Left ventricle myocardium inferior (tissue), 1 donor: ENCODE measurements around the gene MCCC2. TPM values are rescaled to one million over a fixed set of nuclear protein-coding genes. Genes with fewer than 3 reads are reported as not detected.
"Not testable (repeated sequence)": the region's sequence is repeated elsewhere in the genome, so short reads cannot be mapped to it uniquely, and the experiment has no call there.

ENCODE experiments used
- DNase-seq: peaks from one replicate; pipeline ENCODE4 v3.0.0-alpha.2; 2020
- H3K27ac ChIP-seq: fragments of 200-600 bp; replicated peaks from 2 replicates; pipeline ENCODE4 v1.8.0; 2021
- H3K27me3 ChIP-seq: fragments of 200-600 bp; 2 replicates; pipeline ENCODE4 v1.8.0; 2021; ENCODE audit warnings: low read depth
- H3K36me3 ChIP-seq: fragments of 200-600 bp; 2 replicates; pipeline ENCODE4 v1.8.0; 2021
- H3K4me1 ChIP-seq: fragments of 200-600 bp; 2 replicates; pipeline ENCODE4 v1.8.0; 2021
- H3K4me3 ChIP-seq: fragments of 200-600 bp; 2 replicates; pipeline ENCODE4 v1.8.0; 2021; ENCODE audit warnings: mild to moderate bottlenecking, moderate library complexity
- H3K9me3 ChIP-seq: fragments of 200-600 bp; replicated peaks from 2 replicates; pipeline ENCODE4 v1.8.0; 2021
- intact Hi-C: fragments of 100-400 bp; cut with micrococcal nuclease; formaldehyde crosslinking; loops from one replicate; pipeline ENCODE4 v1.11.0; 2022
- long read RNA-seq: library from polyadenylated mRNA; unstranded; transcript quantifications from one replicate; pipeline ENCODE4 v2.0.0, GENCODE V29; 2021
- total RNA-seq: library from RNA; stranded (reverse); fragmentation: NEBNext Ultra II Directional; extraction: Animal tissue kit (Norgen Biotek cat#: 25700); gene quantifications from one replicate; pipeline ENCODE4 v1.2.1, GENCODE V29; 2021
- TF ChIP-seq, protein P1 (sequence below): fragments of 200-600 bp; IDR thresholded peaks from 2 replicates; pipeline ENCODE4 v1.8.0; 2021; ENCODE audit warnings: antibody characterized with exemption, mild to moderate bottlenecking, borderline replicate concordance
- donor health status: DM: no; HTN: yes; CAD: no; lungs with severe emphysema.

The MCCC2 gene
- total RNA-seq, result 154 TPM
- long read RNA-seq, transcript MCCC2-201 (17 exons, 3,665 nt), result major isoform, 74 of 181 reads
- long read RNA-seq, transcript MCCC2-205 (11 exons, 1,214 nt), result minor isoform, 18 of 181 reads
- long read RNA-seq, partial matches to known transcripts, result 27 of 181 reads
- long read RNA-seq, other reads (novel, unspliced or antisense), result 62 of 181 reads

DNA sequence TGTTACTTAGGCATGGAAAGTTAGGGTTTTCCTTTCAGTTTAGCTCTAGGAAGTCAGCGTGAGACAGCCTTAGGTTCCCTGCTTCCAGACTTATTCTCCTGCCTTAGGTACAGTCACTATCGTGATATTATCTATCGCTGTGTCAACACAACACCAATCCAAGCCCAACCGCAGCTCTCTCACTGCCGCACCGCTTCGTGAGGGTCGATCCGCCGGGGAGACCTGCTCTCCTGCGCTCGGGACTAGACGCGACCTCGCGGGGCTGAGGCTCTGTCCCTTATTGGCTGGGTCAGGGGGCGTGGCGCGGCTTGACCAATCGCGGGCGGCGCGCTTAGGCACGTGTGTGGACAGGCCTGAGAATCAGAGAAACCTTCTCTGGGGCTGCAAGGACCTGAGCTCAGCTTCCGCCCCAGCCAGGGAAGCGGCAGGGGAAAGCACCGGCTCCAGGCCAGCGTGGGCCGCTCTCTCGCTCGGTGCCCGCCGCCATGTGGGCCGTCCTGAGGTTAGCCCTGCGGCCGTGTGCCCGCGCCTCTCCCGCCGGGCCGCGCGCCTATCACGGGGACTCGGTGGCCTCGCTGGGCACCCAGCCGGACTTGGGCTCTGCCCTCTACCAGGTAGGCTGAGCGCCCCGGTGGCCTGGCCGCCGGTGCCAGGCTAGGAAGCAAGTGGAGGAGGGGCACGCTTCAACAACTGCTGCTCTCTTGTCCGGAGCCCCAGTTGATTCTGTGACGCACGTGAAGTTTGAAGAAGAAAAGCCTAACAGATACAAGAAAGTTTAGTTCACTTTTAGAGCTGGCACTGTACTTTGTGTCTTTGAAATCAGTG lies at the start of gene MCCC2:
Gene MCCC2, plus strand, starts transcription at position 400 of the 825 bp plus-strand sequence. Its CDS starts 86 bp downstream, at position 486.
- TF ChIP-seq, protein P1, sequence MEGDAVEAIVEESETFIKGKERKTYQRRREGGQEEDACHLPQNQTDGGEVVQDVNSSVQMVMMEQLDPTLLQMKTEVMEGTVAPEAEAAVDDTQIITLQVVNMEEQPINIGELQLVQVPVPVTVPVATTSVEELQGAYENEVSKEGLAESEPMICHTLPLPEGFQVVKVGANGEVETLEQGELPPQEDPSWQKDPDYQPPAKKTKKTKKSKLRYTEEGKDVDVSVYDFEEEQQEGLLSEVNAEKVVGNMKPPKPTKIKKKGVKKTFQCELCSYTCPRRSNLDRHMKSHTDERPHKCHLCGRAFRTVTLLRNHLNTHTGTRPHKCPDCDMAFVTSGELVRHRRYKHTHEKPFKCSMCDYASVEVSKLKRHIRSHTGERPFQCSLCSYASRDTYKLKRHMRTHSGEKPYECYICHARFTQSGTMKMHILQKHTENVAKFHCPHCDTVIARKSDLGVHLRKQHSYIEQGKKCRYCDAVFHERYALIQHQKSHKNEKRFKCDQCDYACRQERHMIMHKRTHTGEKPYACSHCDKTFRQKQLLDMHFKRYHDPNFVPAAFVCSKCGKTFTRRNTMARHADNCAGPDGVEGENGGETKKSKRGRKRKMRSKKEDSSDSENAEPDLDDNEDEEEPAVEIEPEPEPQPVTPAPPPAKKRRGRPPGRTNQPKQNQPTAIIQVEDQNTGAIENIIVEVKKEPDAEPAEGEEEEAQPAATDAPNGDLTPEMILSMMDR, result no peak
- H3K36me3 ChIP-seq, result no peaks in the 10 kb centered on the region
- no peaks in the 10 kb centered on the region for H3K27me3 ChIP-seq
- peak within 1 kb of the TSS; percentile 88 for H3K27ac ChIP-seq
- H3K4me3 ChIP-seq, result peak within 1 kb of the TSS; percentile 82
- intact Hi-C loops, result no loop called here
- peaks cover 38% of the 10 kb centered on the region for H3K4me1 ChIP-seq
- peak; percentile 98 for DNase-seq
- no peaks in the 10 kb centered on the region for H3K9me3 ChIP-seq

DNA sequence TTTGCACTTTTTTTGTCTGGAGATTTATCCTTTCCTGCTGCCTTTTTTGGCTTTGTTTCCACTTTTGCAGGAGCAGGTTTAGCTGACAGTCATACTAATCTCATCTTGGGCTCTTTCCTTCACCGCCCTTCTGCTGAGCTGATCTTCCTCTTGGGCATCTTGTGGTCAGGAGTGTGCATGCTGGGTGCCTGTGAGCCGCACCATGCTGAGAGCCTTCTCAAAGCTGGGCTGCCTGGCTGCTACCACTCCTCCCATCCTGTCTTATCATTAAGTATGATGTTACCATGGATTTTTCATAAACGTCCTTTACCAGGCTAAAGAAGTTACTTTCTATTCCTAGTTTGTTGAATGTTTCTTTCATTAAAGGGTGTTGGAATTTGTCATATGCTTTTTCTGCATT lies 49.5 kb upstream of the MCCC2 start:
- intact Hi-C loops, result no loop called here
- Histone ChIP-seq H3K27me3 (no peaks in the 10 kb centered on the region), H3K4me3 (no peak overlapping the region), H3K36me3 (peaks cover 66% of the 10 kb centered on the region), H3K27ac (no peak overlapping the region), H3K4me1 (peaks cover 6% of the 10 kb centered on the region), H3K9me3 (no peaks in the 10 kb centered on the region)
- DNase-seq, result no peak
- TF ChIP-seq, protein P1, result no peak

DNA sequence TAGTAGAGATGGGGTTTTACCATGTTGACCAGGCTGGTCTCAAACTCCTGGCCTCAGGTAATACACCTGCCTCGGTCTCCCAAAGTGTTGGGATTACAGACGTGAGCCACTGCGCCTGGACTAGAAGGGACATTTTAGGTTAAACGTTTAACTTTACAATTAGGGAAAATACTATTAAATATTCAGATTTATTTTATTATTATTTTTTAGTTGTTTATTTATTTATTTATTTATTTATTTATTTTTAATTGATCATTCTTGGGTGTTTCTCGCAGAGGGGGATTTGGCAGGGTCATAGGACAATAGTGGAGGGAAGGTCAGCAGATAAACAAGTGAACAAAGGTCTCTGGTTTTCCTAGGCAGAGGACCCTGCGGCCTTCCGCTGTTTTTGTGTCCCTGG lies 36.3 kb upstream of the MCCC2 start:
- H3K27me3 ChIP-seq, intact Hi-C loops, DNase-seq, H3K4me3 ChIP-seq, H3K27ac ChIP-seq, H3K4me1 ChIP-seq, H3K9me3 ChIP-seq: not testable (repeated sequence)
- peaks cover 94% of the 10 kb centered on the region for H3K36me3 ChIP-seq

DNA sequence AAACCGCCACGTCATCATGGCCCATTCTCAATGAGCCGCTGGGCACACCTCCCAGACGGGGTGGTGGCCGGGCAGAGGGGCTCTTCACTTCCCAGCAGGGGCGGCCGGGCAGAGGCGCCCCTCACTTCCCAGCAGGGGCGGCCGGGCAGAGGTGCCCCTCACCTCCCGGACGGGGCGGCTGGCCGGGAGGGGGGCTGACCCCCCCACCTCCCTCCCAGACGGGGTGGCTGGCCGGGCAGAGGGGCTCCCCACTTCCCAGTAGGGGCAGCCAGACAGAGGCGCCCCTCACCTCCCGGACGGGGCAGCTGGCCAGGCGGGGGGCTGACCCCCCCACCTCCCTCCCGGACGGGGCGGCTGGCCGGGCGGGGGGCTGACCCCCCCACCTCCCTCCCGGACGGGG lies 35.6 kb upstream of the MCCC2 start:
- intact Hi-C loops, result not testable (repeated sequence)

DNA sequence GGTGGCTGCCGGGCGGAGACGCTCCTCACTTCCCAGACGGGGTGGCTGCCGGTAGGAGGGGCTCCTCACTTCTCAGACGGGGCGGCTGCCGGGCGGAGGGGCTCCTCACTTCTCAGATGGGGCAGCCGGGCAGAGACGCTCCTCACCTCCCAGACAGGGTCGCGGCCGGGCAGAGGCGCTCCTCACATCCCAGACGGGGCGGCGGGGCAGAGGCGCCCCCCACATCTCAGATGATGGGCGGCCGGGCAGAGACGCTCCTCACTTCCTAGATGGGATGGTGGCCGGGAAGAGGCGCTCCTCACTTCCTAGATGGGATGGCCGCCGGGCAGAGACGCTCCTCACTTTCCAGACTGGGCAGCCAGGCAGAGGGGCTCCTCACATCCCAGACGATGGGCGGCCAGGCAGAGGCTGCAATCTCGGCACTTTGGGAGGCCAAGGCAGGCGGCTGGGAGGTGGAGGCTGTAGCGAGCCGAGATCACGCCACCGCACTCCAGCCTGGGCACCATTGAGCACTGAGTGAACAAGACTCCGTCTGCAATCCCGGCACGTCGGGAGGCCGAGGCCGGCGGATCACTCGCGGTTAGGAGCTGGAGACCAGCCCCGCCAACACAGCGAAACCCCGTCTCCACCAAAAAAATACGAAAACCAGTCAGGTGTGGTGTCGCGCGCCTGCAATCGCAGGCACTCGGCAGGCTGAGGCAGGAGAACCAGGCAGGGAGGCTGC lies 35.0 kb upstream of the MCCC2 start:
- DNase-seq, H3K27ac ChIP-seq, intact Hi-C loops, H3K9me3 ChIP-seq, H3K27me3 ChIP-seq, H3K4me1 ChIP-seq, H3K4me3 ChIP-seq: not testable (repeated sequence)
- H3K36me3 ChIP-seq, result peaks cover 92% of the 10 kb centered on the region

More for the DNA sequence above, 35.6 kb upstream of the MCCC2 start:
- not testable (repeated sequence) for DNase-seq, H3K27ac ChIP-seq, H3K27me3 ChIP-seq, H3K4me1 ChIP-seq, H3K9me3 ChIP-seq, H3K4me3 ChIP-seq
- H3K36me3 ChIP-seq, result peaks cover 92% of the 10 kb centered on the region

DNA sequence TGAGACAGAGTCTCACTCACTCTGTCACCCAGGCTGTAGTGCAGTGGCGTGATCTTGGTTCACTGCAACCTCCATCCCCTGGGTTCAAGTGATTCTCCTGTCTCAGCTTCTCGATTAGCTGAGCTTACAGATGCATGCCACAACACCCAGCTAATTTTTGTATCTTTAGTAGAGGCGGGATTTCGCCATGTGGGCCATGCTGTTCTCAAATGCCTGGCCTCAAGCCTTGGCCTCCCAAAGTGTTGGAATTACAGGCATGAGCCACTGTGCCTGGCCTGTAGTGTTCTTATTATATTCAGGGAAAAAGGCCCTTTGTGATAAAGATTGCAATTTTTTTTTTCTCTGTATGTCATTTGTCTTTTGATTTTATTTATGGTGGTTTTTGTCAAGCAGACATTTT lies 24.0 kb upstream of the MCCC2 start:
- DNase-seq, result no peak
- Histone ChIP-seq H3K4me3 (no peak overlapping the region), H3K27ac (no peak overlapping the region), H3K36me3 (peaks cover 84% of the 10 kb centered on the region), H3K9me3 (no peaks in the 10 kb centered on the region), H3K27me3 (no peaks in the 10 kb centered on the region), H3K4me1 (no peaks in the 10 kb centered on the region)
- intact Hi-C loops, result no loop called here
- TF ChIP-seq, protein P1, result no peak
